Endothelial cell of umbilical vein (primary cell): Measurements from ENCODE around the gene SLC4A5. TPM values are rescaled to one million over a fixed set of nuclear protein-coding genes. Genes with fewer than 3 reads are reported as not detected.

Experiments
- BruUV-seq: library from RNA; stranded (reverse); fragments of 400-500 nt; replicated peaks from 2 replicates; lab custom pipeline; 2021; lab: Mats Ljungman, UMichigan
- CTCF ChIA-PET: fragments of 300-600, 350-600 bp; sonication (Branson Sonifier 250); formaldehyde crosslinking; loops from one replicate; lab custom pipeline; 2021; ENCODE audit warnings: antibody characterized with exemption, inconsistent platforms; lab: Charles Lee
- POLR2A ChIA-PET: fragments of 300-600, 350-600 bp; sonication (Branson Sonifier 250); formaldehyde crosslinking; loops from one replicate; lab custom pipeline; 2021; ENCODE audit warnings: antibody characterized with exemption, inconsistent platforms; lab: Charles Lee
- DNase-seq: peaks from one replicate; pipeline ENCODE4 v3.0.0-alpha.2; 2011; ENCODE audit warnings: low read depth, low spot score
- FAIRE-seq: peaks from 2 replicates; lab custom pipeline; 2011; peaks lifted over from hg19 to GRCh38; lab: Jason Lieb, UNC
- H2AFZ ChIP-seq: 2 replicates; pipeline ENCODE4 v1.6.0; 2012; ENCODE audit warnings: low read depth, low read length, control low read depth, inconsistent platforms
- H3K27ac ChIP-seq: 2 replicates; pipeline ENCODE4 v1.5.1; 2011; ENCODE audit warnings: low read depth, mild to moderate bottlenecking, control low read depth, low read length, moderate library complexity; ENCODE audit not compliant: insufficient read depth
- H3K27me3 ChIP-seq, 2 experiments: 2 replicates each; pipeline versions ENCODE4 v1.6.0 to v1.6.1; 2011; ENCODE audit warnings: low read length in 2 of 2, mixed read lengths in 1 of 2; ENCODE audit not compliant: control insufficient read depth in 2 of 2, insufficient read depth in 2 of 2
- H3K36me3 ChIP-seq, 2 experiments: 2 replicates in 1 of 2; 3 replicates in 1 of 2; pipeline ENCODE4 v1.5.1; 2011; ENCODE audit warnings: low read length in 2 of 2, mild to moderate bottlenecking in 1 of 2, moderate library complexity in 1 of 2; ENCODE audit not compliant: control insufficient read depth in 2 of 2, insufficient read depth in 2 of 2; ENCODE audit errors: extremely low read depth in 1 of 2
- H3K4me1 ChIP-seq: 3 replicates; pipeline ENCODE4 v1.5.1; 2011; ENCODE audit warnings: mild to moderate bottlenecking, low read length; ENCODE audit not compliant: control insufficient read depth, insufficient read depth; ENCODE audit errors: extremely low read depth
- H3K4me2 ChIP-seq: 2 replicates; pipeline ENCODE4 v1.6.1; 2011; ENCODE audit warnings: low read length, control low read depth, mixed read lengths; ENCODE audit not compliant: insufficient read depth
- H3K4me3 ChIP-seq, 3 experiments: fragments of 200-600 bp in 1 of 3; sonication (generic), shearing (Covaris generic) in 1 of 3; replicated peaks in 1 of 3; 2 replicates each; pipeline ENCODE4 v1.5.1; 2011 to 2016; ENCODE audit warnings: control low read depth in 3 of 3, low read length in 3 of 3, mild to moderate bottlenecking in 2 of 3, inconsistent platforms in 1 of 3, low read depth in 1 of 3, moderate library complexity in 1 of 3; ENCODE audit not compliant: insufficient read depth in 1 of 3
- H3K79me2 ChIP-seq: 2 replicates; pipeline ENCODE4 v1.6.0; 2012; ENCODE audit warnings: low read length, inconsistent platforms; ENCODE audit not compliant: control insufficient read depth, insufficient read depth
- H3K9ac ChIP-seq: replicated peaks from 2 replicates; pipeline ENCODE3; 2011; ENCODE audit warnings: low read length, control low read depth; ENCODE audit not compliant: insufficient read depth; ENCODE audit errors: extremely low read depth
- H3K9me1 ChIP-seq: replicated peaks from 3 replicates; pipeline ENCODE4 v1.6.0; 2011; ENCODE audit warnings: mild to moderate bottlenecking, low read length; ENCODE audit not compliant: control insufficient read depth, insufficient read depth; ENCODE audit errors: extremely low read depth
- H3K9me3 ChIP-seq: replicated peaks from 2 replicates; pipeline ENCODE4 v1.5.1; 2012; ENCODE audit warnings: low read length, inconsistent platforms; ENCODE audit not compliant: control insufficient read depth, insufficient read depth
- H4K20me1 ChIP-seq: replicated peaks from 2 replicates; pipeline ENCODE3; 2011; ENCODE audit warnings: mild to moderate bottlenecking, low read length; ENCODE audit not compliant: control insufficient read depth, insufficient read depth; ENCODE audit errors: extremely low read depth
- EZH2 ChIP-seq: IDR thresholded peaks from 2 replicates; pipeline ENCODE4 v1.6.1; 2012; ENCODE audit warnings: borderline replicate concordance, low read depth, mild to moderate bottlenecking, moderate library complexity, low read length, inconsistent platforms; ENCODE audit not compliant: severe bottlenecking
- FOS ChIP-seq: IDR thresholded peaks from 2 replicates; pipeline ENCODE4 v1.6.1; 2011; ENCODE audit warnings: mild to moderate bottlenecking, low read length, moderate library complexity, borderline replicate concordance; ENCODE audit not compliant: insufficient read depth
- GATA2 ChIP-seq: IDR thresholded peaks from 2 replicates; pipeline ENCODE4 v1.7.0; 2011; ENCODE audit warnings: low read depth, mild to moderate bottlenecking, moderate library complexity, mixed read lengths, low read length; ENCODE audit not compliant: insufficient read length, insufficient read depth
- JUN ChIP-seq: IDR thresholded peaks from 2 replicates; pipeline ENCODE4 v1.6.1; 2011; ENCODE audit warnings: borderline replicate concordance, low read depth; ENCODE audit not compliant: insufficient read length, insufficient read depth
- MYC ChIP-seq: IDR thresholded peaks from one replicate; pipeline ENCODE4 v1.6.1; 2011; ENCODE audit warnings: mild to moderate bottlenecking, low read depth, low read length
- POLR2A ChIP-seq: IDR thresholded peaks from 2 replicates; pipeline ENCODE4 v1.6.1; 2012; ENCODE audit warnings: low read depth, mild to moderate bottlenecking, control low read depth, low read length
- POLR2AphosphoS5 ChIP-seq: IDR thresholded peaks from 2 replicates; pipeline ENCODE4 v1.6.1; 2012; ENCODE audit warnings: low read depth, mild to moderate bottlenecking, control low read depth, low read length, moderate library complexity; ENCODE audit not compliant: insufficient read depth
- dilution Hi-C: fragments of 300-500 bp; cut with MboI; formaldehyde crosslinking; loops from one replicate; pipeline ENCODE4 v1.15.0; 2019; ENCODE audit warnings: low sequenced_read_pairs; ENCODE audit not compliant: extremely low pct_ligation_motif_present
- intact Hi-C: fragments of 100-400 bp; cut with micrococcal nuclease; formaldehyde crosslinking; loops from one replicate; pipeline ENCODE4 v1.10.0; 2022
- polyA plus RNA-seq, 4 experiments: library from polyadenylated mRNA; depleted of rRNA in 3 of 4; stranded (reverse) in 3 of 4; unstranded in 1 of 4; fragments of >200 nt; gene quantifications; 2 replicates each; pipeline versions ENCODE4 v1.2.1 to v1.2.3, GENCODE V29; 2011 to 2012; ENCODE audit warnings: missing spikeins in 1 of 4
- total RNA-seq: library from RNA; stranded (reverse); gene quantifications from 2 replicates; pipeline ENCODE4 v1.2.3, GENCODE V29; 2021
- TF ChIP-seq, protein P1 (sequence below), 2 donors: IDR thresholded peaks; 1 replicate in 1 of 2; 2 replicates in 1 of 2; pipeline ENCODE4 v1.5.1; 2011; ENCODE audit warnings: low read length in 2 of 2, mild to moderate bottlenecking in 2 of 2, moderate library complexity in 2 of 2, control low read depth in 1 of 2, inconsistent platforms in 1 of 2, low read depth in 1 of 2; ENCODE audit not compliant: insufficient read depth in 1 of 2; ENCODE audit errors: extremely low read depth in 1 of 2
- TF ChIP-seq, protein P2 (sequence below): IDR thresholded peaks from 2 replicates; pipeline ENCODE4 v1.6.1; 2011; ENCODE audit not compliant: insufficient read depth, insufficient read length

The SLC4A5 gene
- total and polyA plus RNA-seq, 2 donors (not counting 3 experiments of a cell fraction or from before 2014, with no cell fraction given), result 0.12 to 0.97 TPM

DNA sequence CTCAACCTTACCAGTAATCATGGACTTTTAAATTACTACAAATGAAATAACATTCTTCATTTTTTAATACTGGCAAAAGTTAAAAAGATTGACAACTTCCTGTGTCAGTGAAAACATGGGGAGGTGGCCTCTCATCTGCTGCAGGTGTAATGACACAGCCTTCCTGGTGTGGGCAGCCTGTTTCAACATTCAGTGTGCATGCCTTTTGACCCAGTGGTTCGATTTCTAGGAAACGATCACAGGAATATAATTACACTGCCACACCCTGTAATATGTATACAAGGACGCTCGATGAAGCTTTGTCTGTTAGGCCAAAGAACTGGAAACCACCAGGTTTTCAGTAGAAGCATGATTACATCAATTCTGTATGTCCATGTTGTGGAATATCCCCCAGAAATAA, 76.1 kb downstream of the SLC4A5 start:
- dilution Hi-C loops (no loop called here), intact Hi-C loops (no loop called here)
- no peak for TF ChIP-seq FOS
- TF ChIP-seq, protein P1, sequence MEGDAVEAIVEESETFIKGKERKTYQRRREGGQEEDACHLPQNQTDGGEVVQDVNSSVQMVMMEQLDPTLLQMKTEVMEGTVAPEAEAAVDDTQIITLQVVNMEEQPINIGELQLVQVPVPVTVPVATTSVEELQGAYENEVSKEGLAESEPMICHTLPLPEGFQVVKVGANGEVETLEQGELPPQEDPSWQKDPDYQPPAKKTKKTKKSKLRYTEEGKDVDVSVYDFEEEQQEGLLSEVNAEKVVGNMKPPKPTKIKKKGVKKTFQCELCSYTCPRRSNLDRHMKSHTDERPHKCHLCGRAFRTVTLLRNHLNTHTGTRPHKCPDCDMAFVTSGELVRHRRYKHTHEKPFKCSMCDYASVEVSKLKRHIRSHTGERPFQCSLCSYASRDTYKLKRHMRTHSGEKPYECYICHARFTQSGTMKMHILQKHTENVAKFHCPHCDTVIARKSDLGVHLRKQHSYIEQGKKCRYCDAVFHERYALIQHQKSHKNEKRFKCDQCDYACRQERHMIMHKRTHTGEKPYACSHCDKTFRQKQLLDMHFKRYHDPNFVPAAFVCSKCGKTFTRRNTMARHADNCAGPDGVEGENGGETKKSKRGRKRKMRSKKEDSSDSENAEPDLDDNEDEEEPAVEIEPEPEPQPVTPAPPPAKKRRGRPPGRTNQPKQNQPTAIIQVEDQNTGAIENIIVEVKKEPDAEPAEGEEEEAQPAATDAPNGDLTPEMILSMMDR (IDR thresholded peaks at IDR 0.05; ENCODE audit: extremely low read depth in 1 of 2, insufficient read depth in 1 of 2, low read depth in 1 of 2, low read length in 2 of 2), result no peak
- Histone ChIP-seq H3K4me3 (no peak overlapping the region), H3K27ac (no peak overlapping the region), H3K4me1 (no peaks in the 10 kb centered on the region), H3K79me2 (no peaks in the 10 kb centered on the region), H3K27me3 (peaks cover 2 to 7% of the 10 kb centered on the region in 2 experiments), H3K4me2 (no peak overlapping the region), H3K36me3 (no peaks in the 10 kb centered on the region), H2AFZ (no peak overlapping the region), H3K9me1 (no peaks in the 10 kb centered on the region), H4K20me1 (no peaks in the 10 kb centered on the region), H3K9ac (no peak overlapping the region), H3K9me3 (no peaks in the 10 kb centered on the region)
- no peak for DNase-seq
- POLR2A ChIA-PET, result no interaction called here
- BruUV-seq, result no TSS peak
- CTCF ChIA-PET, result no interaction called here
- no peak for FAIRE-seq

DNA sequence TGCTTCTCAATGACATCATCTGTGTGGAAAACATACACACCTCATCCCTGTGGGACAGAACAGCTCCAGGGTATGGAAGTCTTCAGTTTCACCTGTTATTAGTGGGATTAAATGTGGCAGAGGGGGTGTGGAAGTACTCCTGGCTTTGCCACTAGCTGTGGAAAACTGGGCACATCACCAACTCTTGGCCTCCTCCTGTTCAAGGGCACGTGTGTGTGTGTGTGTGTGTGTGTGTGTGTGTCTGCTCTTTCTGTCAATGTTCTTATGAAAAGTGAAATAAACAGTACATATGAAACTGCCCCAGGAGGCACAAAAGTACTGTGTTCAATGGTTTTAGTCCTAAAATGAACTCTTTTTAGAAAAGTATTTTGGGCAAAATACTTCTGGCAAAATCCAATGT, 78.9 kb downstream of the SLC4A5 start:
- dilution Hi-C loops (no loop called here), intact Hi-C loops (no loop called here)
- ChIA-PET POLR2A (no interaction called here), CTCF (interaction anchor here (1.7 kb wide), 1 partner anchor 71 kb away, joined by 4 read pairs; no protein-coding TSS in a partner anchor)
- FAIRE-seq (no peak), DNase-seq (no peak)
- TF ChIP-seq, protein P2, sequence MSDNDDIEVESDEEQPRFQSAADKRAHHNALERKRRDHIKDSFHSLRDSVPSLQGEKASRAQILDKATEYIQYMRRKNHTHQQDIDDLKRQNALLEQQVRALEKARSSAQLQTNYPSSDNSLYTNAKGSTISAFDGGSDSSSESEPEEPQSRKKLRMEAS, result no peak
- TF ChIP-seq EZH2 (no peak), JUN (no peak), FOS (no peak), GATA2 (no peak), POLR2A (no peak), POLR2AphosphoS5 (no peak), MYC (no peak)
- TF ChIP-seq, protein P1 (IDR thresholded peaks at IDR 0.05; ENCODE audit: extremely low read depth in 1 of 2, insufficient read depth in 1 of 2, low read depth in 1 of 2, low read length in 2 of 2), result no peak
- no peak overlapping the region for H2AFZ ChIP-seq
- H3K4me1 ChIP-seq, result no peaks in the 10 kb centered on the region
- H3K9ac ChIP-seq, result no peak overlapping the region
- H3K27me3 ChIP-seq, result peaks cover 0 to 2% of the 10 kb centered on the region in 2 experiments
- BruUV-seq, result no TSS peak
- no peaks in the 10 kb centered on the region for H3K9me1 ChIP-seq
- no peaks in the 10 kb centered on the region for H3K36me3 ChIP-seq
- H3K4me2 ChIP-seq, result no peak overlapping the region
- no peaks in the 10 kb centered on the region for H3K79me2 ChIP-seq
- H4K20me1 ChIP-seq, result no peaks in the 10 kb centered on the region
- no peaks in the 10 kb centered on the region for H3K9me3 ChIP-seq
- H3K27ac ChIP-seq, result no peak overlapping the region
- H3K4me3 ChIP-seq, result no peak overlapping the region
